Ovary (tissue), 9 donors: ENCODE results near the gene KRT6A. TPM values are rescaled to one million over a fixed set of nuclear protein-coding genes. Genes with fewer than 3 reads are reported as not detected.

Experiments used
- DNase-seq, 5 donors: peaks; one replicate each; pipeline ENCODE4 v3.0.0-alpha.2; 2019 to 2020
- H3K27ac ChIP-seq, 2 donors: fragments of 200-600 bp; one replicate each; pipeline versions ENCODE4 v1.5.1 to v1.8.0; 2019 to 2022
- H3K27me3 ChIP-seq: fragments of 200-600 bp; one replicate; pipeline ENCODE4 v1.8.0; 2022
- H3K36me3 ChIP-seq: fragments of 200-600 bp; sonication (generic); one replicate; pipeline ENCODE4 v1.5.1; 2019
- H3K4me1 ChIP-seq: one replicate; pipeline ENCODE4 v1.8.1; 2013; ENCODE audit warnings: mild to moderate bottlenecking, moderate library complexity; ENCODE audit not compliant: insufficient read depth
- H3K4me3 ChIP-seq: fragments of 200-600 bp; sonication (generic); one replicate; pipeline ENCODE4 v1.5.1; 2017
- H3K9me3 ChIP-seq, 2 donors: fragments of 200-600 bp in 1 of 2; sonication (generic) in 1 of 2; one replicate each; pipeline versions ENCODE4 v1.5.1 to v1.8.1; 2013 to 2019; ENCODE audit warnings: mild to moderate bottlenecking in 1 of 2, moderate library complexity in 1 of 2
- EP300 ChIP-seq: sonication (generic); formaldehyde crosslinking; IDR thresholded peaks from one replicate; pipeline ENCODE4 v1.6.1; 2017; ENCODE audit warnings: antibody characterized with exemption
- POLR2A ChIP-seq: fragments of 450-650 bp; IDR thresholded peaks from one replicate; pipeline ENCODE4 v1.6.1; 2017; ENCODE audit warnings: antibody characterized with exemption, mild to moderate bottlenecking, moderate library complexity
- WGBS, 3 donors: extraction: QIAGEN DNeasy Blood & Tissue Kit in 1 of 3; methylation state at CpG; one replicate each; pipeline versions ENCODE4 v1.1.5 to v1.1.7; 2013 to 2017; 5-methylcytosine and 5-hydroxymethylcytosine counted together
- intact Hi-C, 4 donors: fragments of 100-400 bp; cut with DNase I; formaldehyde crosslinking; loops; one replicate each; pipeline versions ENCODE4 v1.11.0 to v1.15.1; 2022 to 2023
- polyA plus RNA-seq, 2 donors: library from polyadenylated mRNA; stranded (reverse); fragments of 200-250 nt in 1 of 2; fragments of 350-450 nt in 1 of 2; fragmentation: Illumina TruSeq in 1 of 2; extraction: RNeasy Lipid Tissue Mini Kit (QIAGEN cat#74804) in 1 of 2; gene quantifications; one replicate each; pipeline ENCODE4 v1.2.3, GENCODE V29; 2013 to 2014
- total RNA-seq, 7 donors: library from RNA; depleted of rRNA in 2 of 7; stranded (reverse); fragments of >200 nt in 2 of 7; fragmentation: NEBNext Ultra II Directional in 3 of 7; extraction: Animal tissue kit (Norgen Biotek cat#: 25700) in 3 of 7; gene quantifications; one replicate each; pipeline versions ENCODE4 v1.1.0 to v1.2.4, GENCODE V29; 2016 to 2023
- TF ChIP-seq, protein P1 (sequence below), 3 donors: fragments of 450-650 bp in 2 of 3; fragments of 200-600 bp in 1 of 3; IDR thresholded peaks; one replicate each; pipeline versions ENCODE4 v1.5.1 to v1.8.0; 2016 to 2022; ENCODE audit warnings: antibody characterized with exemption in 3 of 3, mild to moderate bottlenecking in 1 of 3
- donor health status: DM: no; HTN: no; CAD: no; lungs with moderate emphysema.
- donor health status: DM: no; HTN: no; CAD: no.
- donor health status: Bipolar disorder and iron deficiency.
- donor health status: DM: yes; HTN: yes; CAD: no.
- donor health status: DM: no; HTN: no; CAD: no.
- donor health status: DM: yes; HTN: yes; CAD: no.

Gene KRT6A
- total and polyA plus RNA-seq, 9 donors = 0.15 to 14.5 (median 1.1) TPM; not detected in 2

DNA sequence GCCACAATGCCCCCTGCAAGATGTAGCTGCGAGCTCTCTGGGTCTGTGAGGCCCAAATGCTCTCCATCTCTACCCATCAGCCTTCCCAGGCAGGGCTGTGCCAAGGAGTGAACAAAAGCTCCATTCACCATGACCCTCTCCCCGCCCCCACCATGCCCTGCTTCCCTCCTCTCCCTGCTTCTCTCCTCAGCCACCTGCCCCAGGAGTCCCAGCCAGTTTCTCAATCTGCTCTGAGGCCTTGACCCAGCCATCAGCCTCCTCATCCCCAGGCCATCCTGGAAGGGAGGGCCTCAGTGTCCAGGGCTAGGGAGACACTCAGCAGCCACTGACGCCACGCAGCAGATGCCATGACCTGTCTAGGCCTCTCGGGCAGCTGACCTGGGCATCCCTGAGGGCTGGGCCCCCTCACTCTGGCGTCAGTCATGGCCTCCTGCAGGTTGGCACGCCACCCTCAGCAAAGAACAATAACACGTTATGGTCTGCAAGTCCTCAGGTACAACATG is 35.6 kb upstream of the KRT6A start:
- intact Hi-C loops = no loop called here
- WGBS, 3 donors = 82 to 92% (median 84%) methylated on average over 8 of the region's 8 CpGs
- H3K9me3 ChIP-seq = no peaks in the 10 kb centered on the region
- no peaks in the 10 kb centered on the region for H3K27me3 ChIP-seq
- no peak overlapping the region for H3K27ac ChIP-seq
- DNase-seq = no peak
- no peaks in the 10 kb centered on the region for H3K36me3 ChIP-seq
- no peak for TF ChIP-seq EP300
- H3K4me3 ChIP-seq = no peak overlapping the region
- H3K4me1 ChIP-seq = no peaks in the 10 kb centered on the region

DNA sequence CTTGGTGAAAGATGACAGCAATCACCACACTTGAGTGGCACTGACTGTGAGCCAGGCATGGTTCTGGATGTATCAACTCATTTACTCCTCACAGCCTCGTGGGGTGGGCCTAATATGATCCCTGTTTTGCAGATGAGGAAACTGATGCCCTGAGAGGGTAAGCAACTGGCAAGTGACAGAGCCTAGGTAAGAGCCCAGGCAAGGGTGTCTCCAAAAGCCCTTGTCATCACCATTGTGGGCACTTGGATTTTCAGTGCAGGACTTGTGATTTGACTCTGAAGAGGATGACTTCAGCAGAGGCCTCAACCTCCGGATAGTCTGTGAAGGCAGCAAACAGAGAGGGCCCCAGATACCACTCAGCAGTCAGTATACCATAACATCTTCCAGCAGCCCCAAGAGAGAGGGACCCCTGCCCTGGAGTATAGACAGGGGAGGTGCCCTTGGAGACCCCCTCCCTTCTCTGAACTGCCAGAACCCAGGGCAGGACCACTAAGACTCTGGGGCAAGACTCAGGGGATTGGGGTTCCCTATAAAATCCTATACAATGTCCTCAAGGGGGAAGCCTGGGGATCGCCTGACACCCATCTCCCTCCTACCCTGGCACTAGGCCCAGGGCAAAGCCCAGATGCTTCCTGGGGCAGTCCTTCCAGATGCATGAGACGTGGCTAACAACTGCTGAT is 34.2 kb upstream of the KRT6A start:
- 61 to 81% (median 65%) methylated on average over 4 of the region's 4 CpGs for WGBS, 3 donors
- H3K27ac ChIP-seq = no peak overlapping the region
- no peak for TF ChIP-seq EP300
- TF ChIP-seq POLR2A = no peak
- TF ChIP-seq, protein P1, sequence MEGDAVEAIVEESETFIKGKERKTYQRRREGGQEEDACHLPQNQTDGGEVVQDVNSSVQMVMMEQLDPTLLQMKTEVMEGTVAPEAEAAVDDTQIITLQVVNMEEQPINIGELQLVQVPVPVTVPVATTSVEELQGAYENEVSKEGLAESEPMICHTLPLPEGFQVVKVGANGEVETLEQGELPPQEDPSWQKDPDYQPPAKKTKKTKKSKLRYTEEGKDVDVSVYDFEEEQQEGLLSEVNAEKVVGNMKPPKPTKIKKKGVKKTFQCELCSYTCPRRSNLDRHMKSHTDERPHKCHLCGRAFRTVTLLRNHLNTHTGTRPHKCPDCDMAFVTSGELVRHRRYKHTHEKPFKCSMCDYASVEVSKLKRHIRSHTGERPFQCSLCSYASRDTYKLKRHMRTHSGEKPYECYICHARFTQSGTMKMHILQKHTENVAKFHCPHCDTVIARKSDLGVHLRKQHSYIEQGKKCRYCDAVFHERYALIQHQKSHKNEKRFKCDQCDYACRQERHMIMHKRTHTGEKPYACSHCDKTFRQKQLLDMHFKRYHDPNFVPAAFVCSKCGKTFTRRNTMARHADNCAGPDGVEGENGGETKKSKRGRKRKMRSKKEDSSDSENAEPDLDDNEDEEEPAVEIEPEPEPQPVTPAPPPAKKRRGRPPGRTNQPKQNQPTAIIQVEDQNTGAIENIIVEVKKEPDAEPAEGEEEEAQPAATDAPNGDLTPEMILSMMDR (IDR thresholded peaks at IDR 0.05) = no peak
- intact Hi-C loops = no loop called here
- no peaks in the 10 kb centered on the region for H3K4me1 ChIP-seq
- no peaks in the 10 kb centered on the region for H3K27me3 ChIP-seq
- DNase-seq = no peak
- no peaks in the 10 kb centered on the region for H3K36me3 ChIP-seq
- no peaks in the 10 kb centered on the region for H3K9me3 ChIP-seq
- no peak overlapping the region for H3K4me3 ChIP-seq

DNA sequence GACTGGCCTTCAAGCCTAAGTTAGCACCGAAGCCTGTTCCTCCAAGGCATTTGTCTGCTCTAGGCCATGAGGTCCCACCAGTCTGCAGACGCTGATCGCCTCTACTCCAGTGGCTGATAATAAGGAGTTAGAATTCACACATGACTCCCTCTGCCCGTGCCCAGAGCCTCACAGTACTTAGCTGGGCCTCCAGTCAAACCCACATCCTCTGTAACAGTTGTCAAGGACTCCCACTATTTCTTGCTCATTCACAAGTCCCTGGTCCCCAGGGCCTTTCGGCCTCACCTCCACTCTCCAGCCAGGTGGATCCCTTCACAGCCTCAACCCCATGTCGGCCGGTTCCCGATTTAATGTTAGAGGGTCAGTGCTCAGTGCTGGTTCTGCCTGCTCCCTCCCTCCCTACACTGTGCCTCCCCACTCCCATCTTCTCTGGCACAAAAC is 33.5 kb upstream of the KRT6A start:
- DNase-seq = no peak
- WGBS, 3 donors = 40 to 51% (median 47%) methylated on average over 8 of the region's 8 CpGs
- intact Hi-C loops = no loop called here

DNA sequence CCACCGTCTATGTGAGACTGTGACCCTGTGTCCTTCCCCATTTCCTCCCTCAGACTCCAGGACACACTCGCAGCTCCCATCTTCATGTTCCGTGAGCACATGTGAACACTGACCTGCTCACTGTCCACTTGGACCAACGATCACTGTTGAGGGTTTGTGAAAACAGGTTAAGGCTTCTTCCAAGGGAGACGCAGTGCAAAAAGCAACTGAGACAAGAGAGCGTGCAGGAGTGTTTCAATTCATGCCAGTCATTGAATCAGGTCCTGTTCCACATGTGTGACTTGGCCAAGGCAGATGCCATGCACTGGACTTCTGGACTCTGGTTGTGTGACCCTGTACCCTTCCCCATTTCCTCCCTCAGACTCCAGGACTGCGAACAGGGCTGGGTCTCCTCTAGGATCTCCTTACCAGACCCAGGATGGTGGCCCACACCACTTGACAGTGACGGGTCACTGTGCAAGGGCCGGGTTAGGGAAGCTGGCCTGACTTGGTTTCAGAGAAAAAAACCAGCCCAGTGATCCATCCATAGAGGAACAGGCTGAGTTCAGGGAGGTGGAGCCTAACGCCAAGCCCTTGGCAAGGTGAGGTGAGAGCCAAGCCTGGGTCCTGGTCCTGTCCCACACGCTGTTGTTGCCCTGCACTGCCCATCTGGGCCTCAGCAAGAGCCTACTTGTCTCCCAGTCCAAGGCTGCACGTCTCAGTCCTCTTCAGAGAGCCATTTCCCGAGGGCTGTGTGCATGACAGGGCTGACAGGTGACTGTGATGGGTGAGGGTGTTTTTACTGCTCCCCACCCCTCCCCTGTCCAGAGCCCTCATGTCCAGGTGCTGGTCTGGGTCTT is 32.8 kb upstream of the KRT6A start:
- Histone ChIP-seq H3K9me3 (no peaks in the 10 kb centered on the region), H3K4me1 (no peaks in the 10 kb centered on the region), H3K27me3 (no peaks in the 10 kb centered on the region), H3K36me3 (no peaks in the 10 kb centered on the region), H3K4me3 (no peak overlapping the region), H3K27ac (no peak overlapping the region)
- TF ChIP-seq EP300 = no peak
- TF ChIP-seq, protein P1 (IDR thresholded peaks at IDR 0.05) = no peak
- WGBS, 3 donors = 77 to 87% (median 82%) methylated on average over 13 of the region's 13 CpGs
- intact Hi-C loops = no loop called here
- DNase-seq = no peak

More for the DNA sequence above, 33.5 kb upstream of the KRT6A start:
- Histone ChIP-seq H3K4me1 (no peaks in the 10 kb centered on the region), H3K27ac (no peak overlapping the region), H3K4me3 (no peak overlapping the region), H3K27me3 (no peaks in the 10 kb centered on the region), H3K9me3 (no peaks in the 10 kb centered on the region), H3K36me3 (no peaks in the 10 kb centered on the region)
- TF ChIP-seq POLR2A (no peak), EP300 (no peak)
- TF ChIP-seq, protein P1 (IDR thresholded peaks at IDR 0.05) = no peak
